ENCODE measurements around the gene FHDC1. TPM values are rescaled to one million over a fixed set of nuclear protein-coding genes. Genes with fewer than 3 reads are reported as not detected.

The FHDC1 gene
- total RNA-seq, 4 donors from 2014 or later = 0.29 to 0.52 (median 0.45) TPM

DNA sequence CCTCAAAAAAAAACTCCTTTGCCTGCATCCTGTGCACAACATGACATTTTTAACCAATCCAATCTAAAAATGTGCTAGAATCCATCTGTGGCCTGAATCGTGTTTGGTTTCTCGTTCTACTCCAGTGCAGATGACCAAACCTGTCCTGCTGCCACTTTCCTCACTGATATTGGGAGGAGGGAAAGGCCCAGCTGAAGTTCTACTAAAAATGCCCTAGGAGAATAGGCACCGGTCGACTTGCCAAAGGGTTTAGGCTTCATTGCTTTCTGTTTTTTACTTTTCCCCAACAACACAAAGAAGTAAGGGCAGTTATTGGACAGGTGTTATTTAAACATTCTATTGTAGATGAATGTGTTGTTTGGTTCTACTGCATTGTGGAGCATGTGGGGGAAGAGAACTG is 7.8 kb upstream of the FHDC1 start:
- no peak for TF ChIP-seq POLR2A (IDR thresholded peaks at IDR 0.05)
- TF ChIP-seq, protein P1, sequence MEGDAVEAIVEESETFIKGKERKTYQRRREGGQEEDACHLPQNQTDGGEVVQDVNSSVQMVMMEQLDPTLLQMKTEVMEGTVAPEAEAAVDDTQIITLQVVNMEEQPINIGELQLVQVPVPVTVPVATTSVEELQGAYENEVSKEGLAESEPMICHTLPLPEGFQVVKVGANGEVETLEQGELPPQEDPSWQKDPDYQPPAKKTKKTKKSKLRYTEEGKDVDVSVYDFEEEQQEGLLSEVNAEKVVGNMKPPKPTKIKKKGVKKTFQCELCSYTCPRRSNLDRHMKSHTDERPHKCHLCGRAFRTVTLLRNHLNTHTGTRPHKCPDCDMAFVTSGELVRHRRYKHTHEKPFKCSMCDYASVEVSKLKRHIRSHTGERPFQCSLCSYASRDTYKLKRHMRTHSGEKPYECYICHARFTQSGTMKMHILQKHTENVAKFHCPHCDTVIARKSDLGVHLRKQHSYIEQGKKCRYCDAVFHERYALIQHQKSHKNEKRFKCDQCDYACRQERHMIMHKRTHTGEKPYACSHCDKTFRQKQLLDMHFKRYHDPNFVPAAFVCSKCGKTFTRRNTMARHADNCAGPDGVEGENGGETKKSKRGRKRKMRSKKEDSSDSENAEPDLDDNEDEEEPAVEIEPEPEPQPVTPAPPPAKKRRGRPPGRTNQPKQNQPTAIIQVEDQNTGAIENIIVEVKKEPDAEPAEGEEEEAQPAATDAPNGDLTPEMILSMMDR (IDR thresholded peaks at IDR 0.05 in 4 of 5, conservative IDR thresholded peaks at IDR 0.05 in 1 of 5) = no peak
- in situ Hi-C loops (cut with MboI; ENCODE audit: low sequenced_read_pairs in 4 of 4) (no loop called here), intact Hi-C loops (cut with DNase I; ENCODE audit: low total_unique reads) (no loop called here)
- Histone ChIP-seq H3K27ac (no peak overlapping the region), H3K9me3 (no peaks in the 10 kb centered on the region), H3K4me1 (no peaks in the 10 kb centered on the region), H3K36me3 (no peaks in the 10 kb centered on the region), H3K27me3 (peaks cover 0 to 5% (median 0%) of the 10 kb centered on the region in 3 donors), H3K4me3 (no peak overlapping the region)
- no peak for ATAC-seq
- DNase-seq = no peak

DNA sequence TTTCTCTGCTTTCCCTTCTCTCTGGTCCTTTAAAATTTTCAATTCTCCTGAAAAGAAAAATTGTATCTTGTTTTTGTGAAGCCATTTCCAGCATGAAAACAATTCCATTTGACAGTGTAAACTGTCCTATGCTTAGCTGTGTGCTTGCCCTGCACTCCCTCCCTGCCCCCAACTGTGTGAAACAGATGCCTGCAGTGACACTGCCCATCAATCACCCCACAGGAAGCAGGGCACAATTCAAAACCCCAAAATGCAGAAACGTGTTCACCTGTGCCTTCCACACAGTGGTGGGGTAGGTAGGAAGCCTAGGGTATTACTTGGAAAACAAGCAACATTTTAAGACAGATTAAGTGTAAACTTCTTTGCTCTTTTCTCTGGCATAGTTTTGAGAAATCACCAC is 6.2 kb upstream of the FHDC1 start:
- Histone ChIP-seq H3K9me3 (no peaks in the 10 kb centered on the region), H3K36me3 (no peaks in the 10 kb centered on the region), H3K4me3 (no peak overlapping the region), H3K27me3 (peaks cover 0 to 10% (median 0%) of the 10 kb centered on the region in 3 donors), H3K4me1 (no peaks in the 10 kb centered on the region), H3K27ac (no peak overlapping the region)
- TF ChIP-seq, protein P1 (IDR thresholded peaks at IDR 0.05 in 4 of 5, conservative IDR thresholded peaks at IDR 0.05 in 1 of 5) = no peak
- TF ChIP-seq POLR2A (IDR thresholded peaks at IDR 0.05) = no peak
- no peak for ATAC-seq
- intact Hi-C loops (cut with DNase I; ENCODE audit: low total_unique reads) = no loop called here
- in situ Hi-C loops (cut with MboI; ENCODE audit: low sequenced_read_pairs in 4 of 4) = no loop called here
- DNase-seq = no peak

DNA sequence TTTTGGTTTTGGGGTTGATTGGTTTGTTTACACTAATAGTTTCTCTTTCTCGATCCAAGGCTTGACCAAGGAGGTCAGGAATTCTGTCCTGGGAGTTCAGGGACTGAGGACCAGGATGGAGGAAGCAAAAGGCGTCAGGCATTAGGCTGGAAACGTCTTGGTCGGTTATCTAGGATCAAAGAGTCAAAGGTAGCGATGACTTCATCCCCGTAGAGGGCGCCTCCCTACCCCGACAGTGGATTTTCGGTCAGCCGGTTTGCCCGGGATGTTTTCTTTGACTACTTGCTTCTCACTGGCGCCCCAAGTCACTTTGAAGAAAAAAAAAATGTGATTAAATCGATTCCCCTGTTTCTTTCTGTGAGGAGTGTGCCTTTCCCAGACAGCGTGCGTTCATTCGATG is 980 bp upstream of the FHDC1 start:
- intact Hi-C loops (cut with DNase I; ENCODE audit: low total_unique reads) = no loop called here
- in situ Hi-C loops (cut with MboI; ENCODE audit: low sequenced_read_pairs in 4 of 4) = no loop called here
- Histone ChIP-seq H3K36me3 (no peaks in the 10 kb centered on the region), H3K27me3 (peaks cover 35 to 56% (median 46%) of the 10 kb centered on the region in 3 donors), H3K9me3 (no peaks in the 10 kb centered on the region), H3K27ac (no peak overlapping the region), H3K4me3 (peak overlapping the region in 1 of 4 donors; percentile 72), H3K4me1 (peaks cover 0 to 18% of the 10 kb centered on the region in 2 donors)
- DNase-seq (no peak), ATAC-seq (no peak)
- TF ChIP-seq POLR2A (IDR thresholded peaks at IDR 0.05) = no peak
- TF ChIP-seq, protein P1 (IDR thresholded peaks at IDR 0.05 in 4 of 5, conservative IDR thresholded peaks at IDR 0.05 in 1 of 5) = no peak

DNA sequence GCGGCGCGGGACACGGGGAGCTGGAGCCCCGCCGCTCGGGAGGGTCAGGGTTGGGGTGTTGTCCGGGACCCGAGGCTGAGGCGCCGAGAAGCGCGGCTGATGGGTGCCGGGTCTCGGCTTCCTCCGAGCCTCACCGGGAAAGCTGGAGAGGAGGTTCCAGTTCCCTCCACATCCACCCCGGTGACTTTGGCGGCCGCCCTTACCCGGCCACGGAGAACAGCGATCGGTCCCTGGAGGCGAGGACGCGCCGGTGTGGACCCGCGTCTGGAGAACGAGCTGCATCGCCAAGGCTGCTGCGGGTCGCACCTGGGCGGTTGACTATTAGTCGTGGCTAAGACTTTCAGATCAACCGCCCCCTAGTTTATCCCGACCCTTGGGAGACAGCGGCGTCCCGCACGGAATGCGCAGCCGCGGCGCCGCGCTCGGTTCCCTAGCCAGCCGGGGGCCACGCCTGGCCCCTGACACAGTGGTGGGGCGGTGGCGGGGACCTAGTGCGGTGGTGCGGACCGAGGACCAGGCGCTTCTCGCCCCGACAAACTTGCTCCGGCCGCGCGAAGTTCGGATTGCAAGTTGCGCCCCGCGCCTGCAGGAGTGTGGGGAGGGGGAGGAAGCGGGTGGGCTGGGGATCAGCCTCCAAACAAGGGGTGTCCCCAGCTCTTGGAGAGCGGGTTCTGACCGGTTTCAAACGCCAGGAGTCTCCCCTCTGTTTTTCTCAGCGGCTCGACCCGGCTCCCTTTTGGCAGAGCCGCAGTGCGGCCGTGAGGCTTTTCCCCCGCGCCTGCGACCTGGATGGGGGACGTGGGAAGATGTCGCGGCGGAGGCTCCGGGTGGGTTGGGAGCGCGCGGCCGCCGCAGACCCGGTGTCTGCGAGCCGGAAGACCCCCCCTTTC is 568 bp downstream of the FHDC1 start:
- Histone ChIP-seq H3K27me3 (peaks cover 35 to 63% (median 50%) of the 10 kb centered on the region in 3 donors), H3K9me3 (no peaks in the 10 kb centered on the region), H3K4me1 (peaks cover 0 to 18% of the 10 kb centered on the region in 2 donors), H3K4me3 (peak overlapping the region; percentile 61 to 72 (median 65)), H3K27ac (no peak overlapping the region), H3K36me3 (no peaks in the 10 kb centered on the region)
- in situ Hi-C loops (cut with MboI; ENCODE audit: low sequenced_read_pairs in 4 of 4) (no loop called here), intact Hi-C loops (cut with DNase I; ENCODE audit: low total_unique reads) (no loop called here)
- ATAC-seq (peak; percentile 14 to 16), DNase-seq (no peak)
- TF ChIP-seq, protein P1 (IDR thresholded peaks at IDR 0.05 in 4 of 5, conservative IDR thresholded peaks at IDR 0.05 in 1 of 5) = no peak
- no peak for TF ChIP-seq POLR2A (IDR thresholded peaks at IDR 0.05)

All from gastrocnemius medialis (tissue), 4 donors.